Lower lobe of right lung (tissue), 2 donors: ENCODE data around the gene NCAPH2. TPM values are rescaled to one million over a fixed set of nuclear protein-coding genes. Genes with fewer than 3 reads are reported as not detected.
"Not testable (repeated sequence)": the region's sequence is repeated elsewhere in the genome, so short reads cannot be mapped to it uniquely, and the experiment has no call there.

ENCODE experiments used
- ATAC-seq, 2 donors: fragments of 200-7000 bp; cut with Tn5 transposase; one replicate each; pipeline ENCODE4 v1.9.1; 2020 to 2022; ENCODE audit warnings: mild to moderate bottlenecking in 2 of 2, moderate library complexity in 2 of 2
- DNase-seq: peaks from one replicate; pipeline ENCODE4 v3.0.0-alpha.2; 2020
- H3K27ac ChIP-seq: fragments of 200-600 bp; one replicate; pipeline ENCODE4 v1.8.0; 2022
- H3K27me3 ChIP-seq: fragments of 200-600 bp; one replicate; pipeline ENCODE4 v1.8.0; 2022; ENCODE audit warnings: low read depth
- H3K36me3 ChIP-seq: fragments of 200-600 bp; one replicate; pipeline ENCODE4 v1.8.0; 2022; ENCODE audit warnings: mild to moderate bottlenecking
- H3K4me1 ChIP-seq: fragments of 200-600 bp; one replicate; pipeline ENCODE4 v1.8.0; 2022
- H3K4me3 ChIP-seq: fragments of 200-600 bp; one replicate; pipeline ENCODE4 v1.8.0; 2022; ENCODE audit warnings: mild to moderate bottlenecking
- H3K9me3 ChIP-seq: fragments of 200-600 bp; one replicate; pipeline ENCODE4 v1.8.0; 2022
- intact Hi-C: fragments of 100-400 bp; cut with DNase I; formaldehyde crosslinking; loops from one replicate; pipeline ENCODE4 v1.11.0; 2022
- total RNA-seq: library from RNA; stranded (reverse); fragmentation: NEBNext Ultra II Directional; extraction: Animal tissue kit (Norgen Biotek cat#: 25700); gene quantifications from one replicate; pipeline ENCODE4 v1.2.1, GENCODE V29; 2021
- TF ChIP-seq, protein P1 (sequence below): fragments of 200-600 bp; IDR thresholded peaks from one replicate; pipeline ENCODE4 v1.8.0; 2022; ENCODE audit warnings: antibody characterized with exemption, mild to moderate bottlenecking
- donor health status: DM: no; HTN: yes; CAD: no; lungs with severe emphysema.

NCAPH2 gene
- total RNA-seq, 1 donor from 2014 or later: 46.1 TPM

- H3K36me3 ChIP-seq: peaks cover 69% of the 10 kb centered on the region
- ATAC-seq: no peak
Measured at GRCh38 chr22:50517495-50518260, 9.7 kb downstream of the NCAPH2 start.

DNA sequence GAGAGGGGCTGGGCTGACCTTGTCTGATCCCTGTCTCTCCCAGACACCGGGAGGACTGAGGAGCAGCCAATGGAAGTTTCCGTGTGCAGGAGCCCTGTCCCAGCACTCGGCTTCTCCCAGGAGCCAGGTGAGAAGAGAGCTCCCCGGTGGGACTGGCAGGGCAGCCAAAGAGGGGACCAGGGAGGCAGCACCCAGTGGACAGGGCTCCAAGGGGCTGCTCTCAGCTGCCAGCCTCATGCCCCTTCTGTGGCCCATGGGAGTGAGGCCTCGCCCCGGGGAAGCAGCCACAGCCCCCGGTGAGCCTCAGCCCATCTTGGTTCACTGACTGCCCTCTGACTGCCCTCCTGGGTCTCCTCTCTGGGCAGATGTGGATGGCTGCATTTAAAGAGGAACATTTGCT is 10.6 kb downstream of the NCAPH2 start:
- TF ChIP-seq, protein P1, sequence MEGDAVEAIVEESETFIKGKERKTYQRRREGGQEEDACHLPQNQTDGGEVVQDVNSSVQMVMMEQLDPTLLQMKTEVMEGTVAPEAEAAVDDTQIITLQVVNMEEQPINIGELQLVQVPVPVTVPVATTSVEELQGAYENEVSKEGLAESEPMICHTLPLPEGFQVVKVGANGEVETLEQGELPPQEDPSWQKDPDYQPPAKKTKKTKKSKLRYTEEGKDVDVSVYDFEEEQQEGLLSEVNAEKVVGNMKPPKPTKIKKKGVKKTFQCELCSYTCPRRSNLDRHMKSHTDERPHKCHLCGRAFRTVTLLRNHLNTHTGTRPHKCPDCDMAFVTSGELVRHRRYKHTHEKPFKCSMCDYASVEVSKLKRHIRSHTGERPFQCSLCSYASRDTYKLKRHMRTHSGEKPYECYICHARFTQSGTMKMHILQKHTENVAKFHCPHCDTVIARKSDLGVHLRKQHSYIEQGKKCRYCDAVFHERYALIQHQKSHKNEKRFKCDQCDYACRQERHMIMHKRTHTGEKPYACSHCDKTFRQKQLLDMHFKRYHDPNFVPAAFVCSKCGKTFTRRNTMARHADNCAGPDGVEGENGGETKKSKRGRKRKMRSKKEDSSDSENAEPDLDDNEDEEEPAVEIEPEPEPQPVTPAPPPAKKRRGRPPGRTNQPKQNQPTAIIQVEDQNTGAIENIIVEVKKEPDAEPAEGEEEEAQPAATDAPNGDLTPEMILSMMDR: no peak
- DNase-seq: no peak
- ATAC-seq: no peak
- no peak overlapping the region for H3K4me3 ChIP-seq
- H3K27ac ChIP-seq: no peak overlapping the region
- no peaks in the 10 kb centered on the region for H3K27me3 ChIP-seq
- intact Hi-C loops: no loop called here
- no peaks in the 10 kb centered on the region for H3K9me3 ChIP-seq
- H3K4me1 ChIP-seq: peaks cover under 1% of the 10 kb centered on the region
- H3K36me3 ChIP-seq: peaks cover 78% of the 10 kb centered on the region

More at GRCh38 chr22:50517495-50518260, 9.7 kb downstream of the NCAPH2 start:
- H3K9me3 ChIP-seq: no peaks in the 10 kb centered on the region
- no peak overlapping the region for H3K4me3 ChIP-seq
- no peak overlapping the region for H3K27ac ChIP-seq
- intact Hi-C loops: no loop called here
- no peak for DNase-seq
- peaks cover 4% of the 10 kb centered on the region for H3K4me1 ChIP-seq
- TF ChIP-seq, protein P1: no peak
- H3K27me3 ChIP-seq: no peaks in the 10 kb centered on the region

DNA sequence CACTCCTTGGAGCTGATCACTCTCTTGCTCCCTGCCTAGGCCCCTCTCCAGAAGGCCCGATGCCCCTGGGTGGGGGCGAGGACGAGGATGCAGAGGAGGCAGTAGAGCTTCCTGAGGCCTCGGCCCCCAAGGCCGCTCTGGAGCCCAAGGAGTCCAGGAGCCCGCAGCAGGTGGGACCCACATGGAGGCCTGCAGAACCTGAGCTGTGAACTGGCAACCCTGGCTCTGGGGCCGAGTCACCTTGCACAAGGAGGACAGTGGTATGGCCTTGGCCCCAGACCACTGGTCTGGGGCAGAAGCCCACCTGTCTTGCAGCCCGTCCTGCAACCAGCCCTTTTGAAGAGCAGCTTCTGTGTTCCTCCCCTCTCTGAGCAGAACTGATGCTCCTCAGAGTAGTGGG is 11.1 kb downstream of the NCAPH2 start:
- H3K27me3 ChIP-seq: no peaks in the 10 kb centered on the region
- DNase-seq (no peak), ATAC-seq (no peak)
- no peaks in the 10 kb centered on the region for H3K9me3 ChIP-seq
- TF ChIP-seq, protein P1: no peak
- H3K4me3 ChIP-seq: no peak overlapping the region
- intact Hi-C loops: no loop called here
- peaks cover 84% of the 10 kb centered on the region for H3K36me3 ChIP-seq
- no peak overlapping the region for H3K27ac ChIP-seq
- H3K4me1 ChIP-seq: peaks cover 6% of the 10 kb centered on the region

- H3K27me3 ChIP-seq, intact Hi-C loops, H3K4me3 ChIP-seq, H3K27ac ChIP-seq, ATAC-seq, H3K9me3 ChIP-seq, DNase-seq: not testable (repeated sequence)
- Histone ChIP-seq H3K36me3 (peaks cover 81% of the 10 kb centered on the region), H3K4me1 (peaks cover 13% of the 10 kb centered on the region)
Measured at GRCh38 chr22:50520184-50520583, 12.2 kb downstream of the NCAPH2 start.

DNA sequence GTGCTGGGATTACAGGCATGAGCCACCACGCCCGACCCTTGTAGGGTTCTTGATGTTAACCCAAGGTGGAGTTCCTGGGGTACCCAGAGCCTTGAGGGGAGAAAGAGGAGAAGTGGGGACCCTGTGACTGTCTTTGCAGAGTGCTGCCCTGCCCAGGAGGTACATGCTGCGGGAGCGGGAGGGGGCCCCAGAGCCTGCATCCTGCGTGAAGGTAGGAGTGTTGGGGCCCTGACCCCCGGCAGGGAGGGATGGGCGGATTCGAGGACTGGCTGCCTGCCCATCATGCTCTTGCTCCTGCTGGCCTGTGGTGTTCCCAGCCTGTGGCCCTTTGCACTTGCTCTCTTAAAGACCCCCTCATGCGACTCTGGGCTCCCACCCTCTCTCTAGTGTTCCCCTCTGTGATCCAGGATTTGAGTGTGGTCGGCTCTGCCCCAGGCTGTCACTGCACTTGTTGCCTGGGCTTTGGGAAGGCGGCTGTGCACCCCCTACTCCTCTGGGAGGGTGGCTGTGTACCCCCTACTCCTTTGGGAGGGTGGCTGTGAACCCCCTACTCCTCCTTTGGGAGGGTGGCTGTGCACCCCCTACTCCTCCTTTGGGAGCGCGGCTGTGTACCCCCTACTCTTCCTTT is 12.9 kb downstream of the NCAPH2 start:
- Histone ChIP-seq H3K27ac (no peak overlapping the region), H3K27me3 (no peaks in the 10 kb centered on the region), H3K4me1 (peaks cover 13% of the 10 kb centered on the region), H3K9me3 (no peaks in the 10 kb centered on the region), H3K36me3 (peaks cover 81% of the 10 kb centered on the region), H3K4me3 (no peak overlapping the region)
- intact Hi-C loops: no loop called here
- no peak for DNase-seq
- TF ChIP-seq, protein P1: no peak
- no peak for ATAC-seq

- Histone ChIP-seq H3K27ac (no peak overlapping the region), H3K9me3 (no peaks in the 10 kb centered on the region), H3K4me3 (no peak overlapping the region), H3K27me3 (no peaks in the 10 kb centered on the region), H3K36me3 (peaks cover 74% of the 10 kb centered on the region), H3K4me1 (peaks cover 18% of the 10 kb centered on the region)
- TF ChIP-seq, protein P1: no peak
- no peak for ATAC-seq
- no peak for DNase-seq
- intact Hi-C loops: no loop called here
Measured at GRCh38 chr22:50521710-50522109, 13.7 kb downstream of the NCAPH2 start.
